GM12878 (cell line): ENCODE data around the gene TTC32. TPM values are rescaled to one million over a fixed set of nuclear protein-coding genes. Genes with fewer than 3 reads are reported as not detected.
"Not testable (repeated sequence)": the region's sequence is repeated elsewhere in the genome, so short reads cannot be mapped to it uniquely, and the experiment has no call there.

Experiments
- ATAC-seq: fragments of 200-7000 bp; cut with Tn5 transposase; 3 replicates; pipeline ENCODE4 v1.9.1; 2020; ENCODE audit warnings: mild to moderate bottlenecking, moderate library complexity
- BruUV-seq: library from RNA; stranded (reverse); fragments of 400-500 nt; replicated peaks from 2 replicates; lab custom pipeline; 2021; lab: Mats Ljungman, UMichigan
- CTCF ChIA-PET: fragments of 300-600 bp; sonication (Branson Sonifier 250); formaldehyde crosslinking; extraction: SDS; loops from one replicate; lab custom pipeline; 2021; ENCODE audit warnings: inconsistent platforms; lab: Yijun Ruan, JAX
- POLR2A ChIA-PET: fragments of 350-600 bp; formaldehyde crosslinking; extraction: SDS; loops from one replicate; lab custom pipeline; 2021; ENCODE audit warnings: inconsistent platforms; lab: Charles Lee
- RAD21 ChIA-PET: fragments of 300-600 bp; sonication (Branson Sonifier 250); formaldehyde crosslinking; loops from one replicate; lab custom pipeline; 2023; ENCODE audit warnings: antibody characterized with exemption; ENCODE audit not compliant: unreplicated experiment; lab: Charles Lee
- SMC1A ChIA-PET: fragments of 300-600 bp; sonication (Branson Sonifier 250); formaldehyde crosslinking; loops from one replicate; lab custom pipeline; 2023; ENCODE audit not compliant: unreplicated experiment, uncharacterized antibody; lab: Charles Lee
- DNase-seq: peaks from one replicate; pipeline ENCODE4 v3.0.0-alpha.2; 2011; ENCODE audit warnings: low read depth, low spot score
- FAIRE-seq: peaks from 3 replicates; lab custom pipeline; 2011; peaks lifted over from hg19 to GRCh38; lab: Jason Lieb, UNC
- H2AFZ ChIP-seq: 2 replicates; pipeline ENCODE4 v1.6.0; 2011; ENCODE audit warnings: low read depth, low read length, control low read depth; ENCODE audit not compliant: control insufficient read depth
- H3K27ac ChIP-seq: 2 replicates; pipeline ENCODE4 v1.5.1; 2011; ENCODE audit warnings: control low read depth; ENCODE audit not compliant: control insufficient read depth, insufficient read depth
- H3K27me3 ChIP-seq, 2 experiments: replicated peaks in 1 of 2; 2 replicates each; pipeline versions ENCODE4 v1.6.0 to v1.6.1; 2011; ENCODE audit warnings: low read length in 1 of 2; ENCODE audit not compliant: control insufficient read depth in 2 of 2, insufficient read depth in 2 of 2
- H3K36me3 ChIP-seq, 2 experiments: 2 replicates each; pipeline ENCODE4 v1.5.1; 2011; ENCODE audit warnings: low read length in 1 of 2; ENCODE audit not compliant: control insufficient read depth in 2 of 2, insufficient read depth in 2 of 2
- H3K4me1 ChIP-seq: 2 replicates; pipeline ENCODE4 v1.6.1; 2011; ENCODE audit warnings: mild to moderate bottlenecking, low read length, moderate library complexity, mixed read lengths; ENCODE audit not compliant: control insufficient read depth, insufficient read depth
- H3K4me2 ChIP-seq: 2 replicates; pipeline ENCODE4 v1.6.0; 2011; ENCODE audit warnings: control low read depth; ENCODE audit not compliant: control insufficient read depth, insufficient read depth
- H3K4me3 ChIP-seq: fragments of 200-600 bp; sonication (generic); 2 replicates; pipeline ENCODE4 v1.5.1; 2016
- H3K79me2 ChIP-seq: 2 replicates; pipeline ENCODE4 v1.6.0; 2011; ENCODE audit warnings: low read length; ENCODE audit not compliant: control insufficient read depth, insufficient read depth
- H3K9ac ChIP-seq: 2 replicates; pipeline ENCODE4 v1.8.0; 2011; ENCODE audit warnings: low read length, control low read depth, mixed read lengths; ENCODE audit not compliant: control insufficient read depth, insufficient read depth
- H3K9me3 ChIP-seq: replicated peaks from 3 replicates; pipeline ENCODE4 v1.5.1; 2011; ENCODE audit warnings: mild to moderate bottlenecking, low read length; ENCODE audit not compliant: control insufficient read depth, insufficient read depth
- H4K20me1 ChIP-seq: 2 replicates; pipeline ENCODE4 v1.6.0; 2011; ENCODE audit not compliant: control insufficient read depth, insufficient read depth
- ASH2L ChIP-seq: fragments of 300-600, 200-600 bp; sonication (generic); IDR thresholded peaks from 2 replicates; pipeline ENCODE4 v1.6.1; 2017; ENCODE audit warnings: low read depth, mild to moderate bottlenecking, borderline replicate concordance
- ATF7 ChIP-seq: fragments of 450-650 bp; IDR thresholded peaks from 2 replicates; pipeline ENCODE4 v1.6.1; 2016; ENCODE audit warnings: low read depth, mild to moderate bottlenecking
- CBX5 ChIP-seq: sonication (generic); IDR thresholded peaks from 2 replicates; pipeline ENCODE4 v1.6.1; 2016; ENCODE audit warnings: low read depth, moderate library complexity, mild to moderate bottlenecking, inconsistent platforms
- EED ChIP-seq: sonication (generic); IDR thresholded peaks from 2 replicates; pipeline ENCODE4 v1.6.1; 2016; ENCODE audit warnings: antibody characterized with exemption, low read depth
- EP300 ChIP-seq, 2 experiments: fragments of 150-350 bp in 1 of 2; IDR thresholded peaks; 2 replicates each; pipeline ENCODE4 v1.6.1; 2011 to 2012; ENCODE audit warnings: low read depth in 2 of 2, low read length in 2 of 2, borderline replicate concordance in 1 of 2, improper control_type of control experiment in 1 of 2, inconsistent platforms in 1 of 2; ENCODE audit not compliant: control insufficient read depth in 1 of 2
- ESRRA ChIP-seq: IDR thresholded peaks from 2 replicates; pipeline ENCODE4 v1.6.1; 2012; ENCODE audit warnings: mild to moderate bottlenecking, low read length, improper control_type of control experiment
- ETV6 ChIP-seq, 2 experiments: fragments of 450-650 bp in 1 of 2; IDR thresholded peaks in 1 of 2; conservative IDR thresholded peaks in 1 of 2; 2 replicates each; pipeline ENCODE4 v1.6.1; 2014; ENCODE audit warnings: antibody characterized with exemption in 1 of 2, borderline replicate concordance in 1 of 2, low read depth in 1 of 2, mild to moderate bottlenecking in 1 of 2, moderate library complexity in 1 of 2
- IRF4 ChIP-seq: IDR thresholded peaks from 2 replicates; pipeline ENCODE4 v1.6.1; 2011; ENCODE audit warnings: low read depth, low read length
- JUNB ChIP-seq: IDR thresholded peaks from 2 replicates; pipeline ENCODE4 v1.6.1; 2016; ENCODE audit warnings: antibody characterized with exemption, mild to moderate bottlenecking
- MEF2A ChIP-seq: IDR thresholded peaks from 2 replicates; pipeline ENCODE4 v1.6.1; 2011; ENCODE audit warnings: low read depth, mild to moderate bottlenecking, low read length, moderate library complexity; ENCODE audit not compliant: insufficient read depth
- NFIC ChIP-seq: IDR thresholded peaks from 2 replicates; pipeline ENCODE4 v1.6.1; 2012; ENCODE audit warnings: low read depth, mild to moderate bottlenecking, inconsistent platforms, low read length, moderate library complexity
- NR2F1 ChIP-seq: fragments of 450-650 bp; conservative IDR thresholded peaks from 2 replicates; pipeline ENCODE4 v1.6.1; 2017; ENCODE audit warnings: mild to moderate bottlenecking
- POLR2A ChIP-seq: IDR thresholded peaks from 2 replicates; pipeline ENCODE4 v1.6.1; 2011; ENCODE audit warnings: low read depth, mild to moderate bottlenecking, low read length
- RUNX3 ChIP-seq: IDR thresholded peaks from 2 replicates; pipeline ENCODE4 v1.6.1; 2012; ENCODE audit warnings: low read length, inconsistent platforms
- SIN3A ChIP-seq: IDR thresholded peaks from 2 replicates; pipeline ENCODE4 v1.6.1; 2012; ENCODE audit warnings: low read depth, low read length, improper control_type of control experiment
- SPI1 ChIP-seq: IDR thresholded peaks from 2 replicates; pipeline ENCODE4 v1.6.1; 2011; ENCODE audit warnings: low read depth, mild to moderate bottlenecking, low read length, moderate library complexity, borderline replicate concordance; ENCODE audit not compliant: insufficient read depth
- WGBS: methylation state at CpG from one replicate; pipeline ENCODE4 v1.1.6; 2016; ENCODE audit warnings: low lambda C conversion rate; ENCODE audit not compliant: insufficient replicate concordance, insufficient coverage; ENCODE audit errors: missing lambda C conversion rate; 5-methylcytosine and 5-hydroxymethylcytosine counted together
- in situ Hi-C: fragments of 300-500 bp; cut with MboI; formaldehyde crosslinking; loops from 9 replicates; pipeline ENCODE4 v1.14.3; 2018; ENCODE audit warnings: mixed read lengths
- intact Hi-C: fragments of 100-400 bp; cut with micrococcal nuclease; formaldehyde crosslinking; loops from one replicate; pipeline ENCODE4 v1.14.2; 2022; ENCODE audit not compliant: unreplicated experiment
- polyA plus RNA-seq, 11 experiments: library from polyadenylated mRNA; depleted of rRNA in 4 of 11; unstranded in 6 of 11; stranded (reverse) in 5 of 11; fragments of >200 nt; fragmentation: Nextera tagmentation in 4 of 11; fragmentation: Illumina TruSeq in 1 of 11; extraction: Ambion mirVana in 4 of 11; extraction: Trizol in 1 of 11; gene quantifications; 1 replicate in 1 of 11; 2 replicates in 10 of 11; pipeline versions ENCODE4 v1.2.1 to v1.2.3, GENCODE V29; 2011 to 2016; ENCODE audit warnings: inconsistent platforms in 2 of 11, missing spikeins in 2 of 11, low read depth in 1 of 11
- total RNA-seq, 4 experiments: library from RNA; depleted of rRNA in 3 of 4; stranded (reverse); fragments of >200 nt in 3 of 4; fragmentation: Illumina TruSeq in 1 of 4; extraction: Trizol in 1 of 4; gene quantifications; 2 replicates each; pipeline versions ENCODE4 v1.2.1 to v1.2.3, GENCODE V29; 2013 to 2021

The TTC32 gene
- total and polyA plus RNA-seq, 10 of the 15 experiments (the other 5 are each of a cell fraction or from before 2014, with no cell fraction given) = 11.1 to 30.0 (median 19.7) TPM

DNA sequence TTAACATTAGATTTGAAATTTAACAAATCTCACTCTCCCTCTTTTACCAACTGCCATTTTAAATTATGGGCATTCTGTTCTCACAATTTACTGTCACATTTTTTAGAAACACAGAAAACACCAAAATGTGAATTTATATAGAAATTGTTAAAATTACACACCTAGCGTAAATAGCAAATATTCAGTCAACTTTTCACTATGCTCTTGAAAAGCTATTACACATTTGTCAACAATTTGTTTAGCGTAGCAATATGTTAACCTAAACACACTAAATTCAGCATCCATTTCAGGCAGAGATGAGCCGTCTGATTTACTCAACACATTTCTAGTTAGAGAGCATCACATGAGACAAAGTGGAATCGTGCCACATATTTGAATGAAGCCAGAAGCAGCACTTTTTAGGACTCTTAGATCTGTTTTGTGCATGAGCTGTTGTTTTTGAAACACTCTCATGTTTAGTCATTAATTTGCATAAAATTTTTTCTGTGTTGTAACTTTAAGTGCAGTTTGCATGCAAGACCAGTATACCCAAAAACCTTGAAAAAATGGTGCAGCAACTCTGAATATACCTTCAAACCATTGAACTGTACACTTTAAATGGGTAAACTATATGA is 8.2 kb downstream of the TTC32 start (continued):
- TF ChIP-seq IRF4 (peak; percentile 55; the same call in 1 of the 2 replicates), MEF2A (peak; percentile 70; the same call in 1 of the 2 replicates), RUNX3 (peak; percentile 52; the same call in 1 of the 2 replicates), ASH2L (0 out of 2 replicates have a peak, but pooled peaks have one; percentile 32), JUNB (peak; percentile 91), ATF7 (no peak), NFIC (peak; percentile 86), SIN3A (no peak), ESRRA (no peak), NR2F1 (no peak), EP300 (IDR thresholded peaks at IDR 0.05; ENCODE audit: borderline replicate concordance in 1 of 2, control insufficient read depth in 1 of 2, low read depth in 2 of 2, low read length in 2 of 2) (peak in 1 of 2 experiments; percentile 50; a peak in 1 of 4 replicates)

- H4K20me1 ChIP-seq, H2AFZ ChIP-seq, BruUV-seq, CTCF ChIA-PET, FAIRE-seq, H3K36me3 ChIP-seq, H3K9me3 ChIP-seq, H3K4me2 ChIP-seq, H3K27ac ChIP-seq, ATAC-seq, H3K4me3 ChIP-seq, H3K9ac ChIP-seq, DNase-seq, in situ Hi-C loops, POLR2A ChIA-PET, H3K27me3 ChIP-seq: not testable (repeated sequence)
- TF ChIP-seq NFIC (0 out of 2 replicates have a peak, but pooled peaks have one; percentile 24), EED (peak; percentile 37; the same call in 1 of the 2 replicates), RUNX3 (peak; percentile 19; the same call in 1 of the 2 replicates), SPI1 (peak; percentile 7; the same call in 1 of the 2 replicates), POLR2A (0 out of 2 replicates have a peak, but pooled peaks have one; percentile 35), ETV6 (conservative IDR thresholded peaks at IDR 0.05 in 1 of 2, IDR thresholded peaks at IDR 0.05 in 1 of 2; ENCODE audit: borderline replicate concordance in 1 of 2, low read depth in 1 of 2) (peak in 1 of 2 experiments; percentile 67; a peak in 2 of 4 replicates), CBX5 (0 out of 2 replicates have a peak, but pooled peaks have one; percentile 26)
- H3K4me1 ChIP-seq = peaks cover 41% of the 10 kb centered on the region
- intact Hi-C loops = loop anchor here (2.0 kb wide), 1 partner anchor 23 kb away; no protein-coding TSS in a partner anchor
- SMC1A ChIA-PET = interaction anchor here (0.7 to 0.9 kb wide), 2 partner anchors 20 to 108 kb away, joined by 3 to 4 read pairs; no protein-coding TSS in a partner anchor
- WGBS = 41% methylated on average over 4 of the region's 4 CpGs
- peaks cover 37% of the 10 kb centered on the region for H3K79me2 ChIP-seq
- RAD21 ChIA-PET = interaction anchor here (1.3 kb wide), 1 partner anchor 8 kb away, joined by 3 read pairs; no protein-coding TSS in a partner anchor
Measured at GRCh38 chr2:19891971-19892370, 9.8 kb downstream of the TTC32 start.
